AG09309 (cell line): ENCODE results near the gene TMEM175.
"Not testable (repeated sequence)": the region's sequence is repeated elsewhere in the genome, so short reads cannot be mapped to it uniquely, and the experiment has no call there.

Source experiments
- DNase-seq: peaks from one replicate; pipeline ENCODE4 v3.0.0-alpha.2; 2010; ENCODE audit warnings: low read depth
- H3K4me3 ChIP-seq: 2 replicates; pipeline ENCODE4 v1.5.1; 2011; ENCODE audit warnings: mild to moderate bottlenecking, low read depth, low read length, moderate library complexity; ENCODE audit not compliant: control insufficient read depth
- CTCF ChIP-seq: IDR thresholded peaks from 2 replicates; pipeline ENCODE4 v1.5.1; 2011; ENCODE audit warnings: mild to moderate bottlenecking, low read depth, low read length, inconsistent platforms; ENCODE audit not compliant: insufficient read depth, control insufficient read depth; ENCODE audit errors: missing control alignments

The TMEM175 gene

GRCh38 chr4:921830-922331 is 10.4 kb upstream of the TMEM175 start:
- TF ChIP-seq CTCF, result no peak
- no peak overlapping the region for H3K4me3 ChIP-seq
- DNase-seq, result no peak

- TF ChIP-seq CTCF, result no peak
- no peak overlapping the region for H3K4me3 ChIP-seq
- DNase-seq, result no peak
Measured at GRCh38 chr4:924107-925096, 7.9 kb upstream of the TMEM175 start.

- DNase-seq, result no peak
- no peak for TF ChIP-seq CTCF
- H3K4me3 ChIP-seq, result no peak overlapping the region
Measured at GRCh38 chr4:925171-925570, 7.1 kb upstream of the TMEM175 start.

- no peak for TF ChIP-seq CTCF
- no peak for DNase-seq
- no peak overlapping the region for H3K4me3 ChIP-seq
Measured at GRCh38 chr4:925771-926500, 6.3 kb upstream of the TMEM175 start.

GRCh38 chr4:926538-926937 is 5.7 kb upstream of the TMEM175 start:
- no peak for DNase-seq
- no peak overlapping the region for H3K4me3 ChIP-seq
- TF ChIP-seq CTCF, result peak; percentile 3

- not testable (repeated sequence) for H3K4me3 ChIP-seq, DNase-seq
Measured at GRCh38 chr4:927566-927965, 4.7 kb upstream of the TMEM175 start.

GRCh38 chr4:929096-929765 is 3.0 kb upstream of the TMEM175 start:
- no peak overlapping the region for H3K4me3 ChIP-seq
- TF ChIP-seq CTCF, result no peak
- DNase-seq, result no peak
